ENCODE measurements around the gene PRIM1. TPM values are rescaled to one million over a fixed set of nuclear protein-coding genes. Genes with fewer than 3 reads are reported as not detected.

PRIM1 gene
- total RNA-seq, 1 donor: 10.8 TPM

- no peak for TF ChIP-seq CTCF (IDR thresholded peaks at IDR 0.05; ENCODE audit: insufficient read depth, low read depth, low read length)
- no peak overlapping the region for H3K4me3 ChIP-seq (ENCODE audit: low read depth, low read length)
- DNase-seq (ENCODE audit: low read depth): no peak
Measured at GRCh38 chr12:56772625-56773024, 20.5 kb upstream of the PRIM1 start.

GRCh38 chr12:56769868-56770267 lies 17.7 kb upstream of the PRIM1 start:
- no peak overlapping the region for H3K4me3 ChIP-seq (ENCODE audit: low read depth, low read length)
- no peak for DNase-seq (ENCODE audit: low read depth)
- no peak for TF ChIP-seq CTCF (IDR thresholded peaks at IDR 0.05; ENCODE audit: insufficient read depth, low read depth, low read length)

DNA sequence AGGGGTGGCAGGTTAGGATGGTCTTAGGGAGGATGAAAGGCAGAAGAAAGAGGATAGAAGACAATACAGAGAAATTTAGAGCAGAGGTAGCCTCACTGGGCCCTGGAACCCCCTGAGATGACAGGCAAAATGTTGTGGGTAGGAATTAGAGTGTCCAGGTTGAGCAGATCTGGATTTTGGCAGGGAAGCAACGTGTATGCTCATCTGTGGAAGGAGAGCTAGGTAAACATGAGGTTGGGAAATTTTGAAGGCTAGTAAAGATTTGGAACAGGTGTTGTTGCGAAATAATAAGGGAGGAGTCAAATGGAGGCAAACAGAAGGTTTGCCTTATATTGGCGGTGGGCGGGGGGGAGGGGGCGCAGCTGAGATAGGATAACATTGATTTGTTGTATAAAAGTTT lies 16.3 kb upstream of the PRIM1 start:
- no peak overlapping the region for H3K4me3 ChIP-seq (ENCODE audit: low read depth, low read length)
- no peak for TF ChIP-seq CTCF (IDR thresholded peaks at IDR 0.05; ENCODE audit: insufficient read depth, low read depth, low read length)
- peak; percentile 10 for DNase-seq (ENCODE audit: low read depth)

DNA sequence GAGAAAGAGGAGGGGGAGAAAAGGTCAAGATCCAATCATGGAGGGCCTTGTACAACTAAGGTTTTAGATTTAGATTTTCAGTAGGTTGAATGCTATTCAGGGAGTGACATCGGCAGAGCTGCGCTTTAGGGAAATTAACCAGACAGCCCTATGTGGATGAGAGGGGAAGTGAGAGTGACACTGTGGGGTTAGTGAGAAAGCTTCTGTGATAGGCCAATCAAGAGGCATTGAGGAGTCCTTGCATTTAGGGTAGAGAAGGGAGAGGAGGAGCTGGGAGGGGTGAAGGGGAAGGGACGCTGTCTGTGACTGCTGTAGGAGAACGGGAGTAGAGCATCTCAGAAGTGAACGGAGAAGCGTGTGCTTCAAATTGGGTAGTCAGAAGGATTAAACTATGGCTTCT lies 14.4 kb upstream of the PRIM1 start:
- no peak for TF ChIP-seq CTCF (IDR thresholded peaks at IDR 0.05; ENCODE audit: insufficient read depth, low read depth, low read length)
- no peak for DNase-seq (ENCODE audit: low read depth)
- H3K4me3 ChIP-seq (ENCODE audit: low read depth, low read length): no peak overlapping the region

- peak; percentile 91 for DNase-seq (ENCODE audit: low read depth)
- peak overlapping the region; percentile 39 for H3K4me3 ChIP-seq (ENCODE audit: low read depth, low read length)
- TF ChIP-seq CTCF (IDR thresholded peaks at IDR 0.05; ENCODE audit: insufficient read depth, low read depth, low read length): no peak
Measured at GRCh38 chr12:56763753-56764657, 11.9 kb upstream of the PRIM1 start.

- no peak overlapping the region for H3K4me3 ChIP-seq (ENCODE audit: low read depth, low read length)
- no peak for TF ChIP-seq CTCF (IDR thresholded peaks at IDR 0.05; ENCODE audit: insufficient read depth, low read depth, low read length)
- DNase-seq (ENCODE audit: low read depth): peak; percentile 38
Measured at GRCh38 chr12:56761812-56762211, 9.7 kb upstream of the PRIM1 start.
